HL-60 (cell line): ENCODE data around the gene SLCO2A1.

ENCODE experiments used
- DNase-seq, 2 experiments: peaks; one replicate each; pipeline ENCODE4 v3.0.0-alpha.2; 2010 to 2020; ENCODE audit warnings: low read depth in 1 of 2, low spot score in 1 of 2
- H3K27ac ChIP-seq: fragments of 250-450 bp; sonication (Bioruptor Pico); replicated peaks from 2 replicates; pipeline ENCODE4 v1.5.1; 2020; ENCODE audit warnings: mild to moderate bottlenecking, moderate library complexity
- H3K27me3 ChIP-seq: fragments of 250-450 bp; sonication (Bioruptor Pico); 2 replicates; pipeline ENCODE4 v1.5.1; 2021; ENCODE audit warnings: mild to moderate bottlenecking, moderate library complexity; ENCODE audit not compliant: insufficient read depth, poor library complexity, severe bottlenecking
- H3K4me3 ChIP-seq: replicated peaks from 2 replicates; pipeline ENCODE4 v1.5.1; 2011; ENCODE audit warnings: mild to moderate bottlenecking, control low read depth, low read length; ENCODE audit not compliant: insufficient read depth
- GABPA ChIP-seq: IDR thresholded peaks from 2 replicates; pipeline ENCODE4 v1.6.1; 2012; ENCODE audit warnings: low read depth
- POLR2AphosphoS5 ChIP-seq: IDR thresholded peaks from 2 replicates; pipeline ENCODE4 v1.6.1; 2012; ENCODE audit warnings: low read depth
- REST ChIP-seq: IDR thresholded peaks from 2 replicates; pipeline ENCODE4 v1.6.1; 2012; ENCODE audit warnings: low read depth; ENCODE audit not compliant: insufficient replicate concordance
- SPI1 ChIP-seq: IDR thresholded peaks from 2 replicates; pipeline ENCODE4 v1.6.1; 2012; ENCODE audit warnings: low read depth, mild to moderate bottlenecking, borderline replicate concordance
- TF ChIP-seq, protein P1 (sequence below): IDR thresholded peaks from one replicate; pipeline ENCODE4 v1.5.1; 2011; ENCODE audit warnings: low read length, control low read depth, inconsistent platforms; ENCODE audit not compliant: insufficient read depth

Gene SLCO2A1

DNA sequence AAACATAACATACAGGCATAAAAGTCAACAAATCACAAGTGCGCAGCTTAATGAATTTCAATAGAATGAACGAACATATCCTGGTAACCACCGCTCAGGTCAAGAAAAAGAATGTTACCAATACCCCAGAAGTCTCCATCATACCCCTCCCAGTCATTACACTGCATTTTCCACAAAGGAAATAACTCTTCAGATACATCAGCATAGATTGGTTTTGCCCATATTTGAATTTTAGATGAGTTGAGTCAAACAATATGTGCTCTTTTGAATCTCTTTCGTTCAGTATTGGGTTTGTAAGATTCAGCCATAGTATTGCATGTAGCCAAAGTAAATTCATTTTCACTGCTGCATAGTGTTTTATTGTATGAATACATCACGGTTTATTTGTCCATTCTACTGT, 127.9 kb downstream of the SLCO2A1 start:
- H3K27ac ChIP-seq, result no peak overlapping the region
- no peak for DNase-seq
- no peak overlapping the region for H3K4me3 ChIP-seq
- no peaks in the 10 kb centered on the region for H3K27me3 ChIP-seq
- TF ChIP-seq SPI1, result no peak
- TF ChIP-seq REST, result no peak
- TF ChIP-seq, protein P1, sequence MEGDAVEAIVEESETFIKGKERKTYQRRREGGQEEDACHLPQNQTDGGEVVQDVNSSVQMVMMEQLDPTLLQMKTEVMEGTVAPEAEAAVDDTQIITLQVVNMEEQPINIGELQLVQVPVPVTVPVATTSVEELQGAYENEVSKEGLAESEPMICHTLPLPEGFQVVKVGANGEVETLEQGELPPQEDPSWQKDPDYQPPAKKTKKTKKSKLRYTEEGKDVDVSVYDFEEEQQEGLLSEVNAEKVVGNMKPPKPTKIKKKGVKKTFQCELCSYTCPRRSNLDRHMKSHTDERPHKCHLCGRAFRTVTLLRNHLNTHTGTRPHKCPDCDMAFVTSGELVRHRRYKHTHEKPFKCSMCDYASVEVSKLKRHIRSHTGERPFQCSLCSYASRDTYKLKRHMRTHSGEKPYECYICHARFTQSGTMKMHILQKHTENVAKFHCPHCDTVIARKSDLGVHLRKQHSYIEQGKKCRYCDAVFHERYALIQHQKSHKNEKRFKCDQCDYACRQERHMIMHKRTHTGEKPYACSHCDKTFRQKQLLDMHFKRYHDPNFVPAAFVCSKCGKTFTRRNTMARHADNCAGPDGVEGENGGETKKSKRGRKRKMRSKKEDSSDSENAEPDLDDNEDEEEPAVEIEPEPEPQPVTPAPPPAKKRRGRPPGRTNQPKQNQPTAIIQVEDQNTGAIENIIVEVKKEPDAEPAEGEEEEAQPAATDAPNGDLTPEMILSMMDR, result no peak
- TF ChIP-seq GABPA, result no peak
- TF ChIP-seq POLR2AphosphoS5, result no peak

DNA sequence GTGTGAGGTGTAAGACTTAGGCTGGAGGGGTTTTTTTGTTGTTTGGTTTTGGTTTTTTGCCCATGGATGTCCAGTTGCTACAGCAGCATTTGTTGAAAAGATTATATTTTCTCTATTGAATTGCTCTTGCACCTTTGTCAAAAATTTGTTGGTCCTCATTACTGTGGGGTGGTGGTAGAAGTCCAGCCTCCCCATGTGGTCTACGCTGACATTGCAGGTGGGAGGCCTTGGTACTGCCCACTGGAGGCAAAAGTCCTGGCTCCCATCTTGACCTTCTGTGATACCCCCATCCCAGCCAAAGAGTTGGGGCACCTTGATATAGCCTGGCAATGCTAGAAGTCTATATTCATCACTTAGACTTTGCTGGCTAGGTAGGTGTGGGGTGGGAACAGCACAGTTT, 128.6 kb downstream of the SLCO2A1 start:
- Histone ChIP-seq H3K27me3 (peaks cover 6% of the 10 kb centered on the region), H3K27ac (no peak overlapping the region), H3K4me3 (no peak overlapping the region)
- TF ChIP-seq SPI1 (no peak), REST (no peak), GABPA (no peak), POLR2AphosphoS5 (no peak)
- TF ChIP-seq, protein P1, result no peak
- no peak for DNase-seq

GRCh38 chr3:133899311-133899710, 130.4 kb downstream of the SLCO2A1 start:
- TF ChIP-seq, protein P1, result no peak
- TF ChIP-seq GABPA (no peak), REST (no peak), POLR2AphosphoS5 (no peak), SPI1 (no peak)
- no peak overlapping the region for H3K4me3 ChIP-seq
- peaks cover 6% of the 10 kb centered on the region for H3K27me3 ChIP-seq
- H3K27ac ChIP-seq, result no peak overlapping the region
- DNase-seq, result peak in 1 of 2 experiments; percentile 28
